GM11168 (cell line): ENCODE measurements around the gene ZNF385A.
"Not testable (repeated sequence)": the region's sequence is repeated elsewhere in the genome, so short reads cannot be mapped to it uniquely, and the experiment has no call there.

Experiments
- in situ Hi-C: fragments of 300-500 bp; cut with MboI; formaldehyde crosslinking; loops from one replicate; pipeline ENCODE4 v1.12.0; 2022; ENCODE audit warnings: low sequenced_read_pairs; ENCODE audit not compliant: unreplicated experiment

ZNF385A gene

DNA sequence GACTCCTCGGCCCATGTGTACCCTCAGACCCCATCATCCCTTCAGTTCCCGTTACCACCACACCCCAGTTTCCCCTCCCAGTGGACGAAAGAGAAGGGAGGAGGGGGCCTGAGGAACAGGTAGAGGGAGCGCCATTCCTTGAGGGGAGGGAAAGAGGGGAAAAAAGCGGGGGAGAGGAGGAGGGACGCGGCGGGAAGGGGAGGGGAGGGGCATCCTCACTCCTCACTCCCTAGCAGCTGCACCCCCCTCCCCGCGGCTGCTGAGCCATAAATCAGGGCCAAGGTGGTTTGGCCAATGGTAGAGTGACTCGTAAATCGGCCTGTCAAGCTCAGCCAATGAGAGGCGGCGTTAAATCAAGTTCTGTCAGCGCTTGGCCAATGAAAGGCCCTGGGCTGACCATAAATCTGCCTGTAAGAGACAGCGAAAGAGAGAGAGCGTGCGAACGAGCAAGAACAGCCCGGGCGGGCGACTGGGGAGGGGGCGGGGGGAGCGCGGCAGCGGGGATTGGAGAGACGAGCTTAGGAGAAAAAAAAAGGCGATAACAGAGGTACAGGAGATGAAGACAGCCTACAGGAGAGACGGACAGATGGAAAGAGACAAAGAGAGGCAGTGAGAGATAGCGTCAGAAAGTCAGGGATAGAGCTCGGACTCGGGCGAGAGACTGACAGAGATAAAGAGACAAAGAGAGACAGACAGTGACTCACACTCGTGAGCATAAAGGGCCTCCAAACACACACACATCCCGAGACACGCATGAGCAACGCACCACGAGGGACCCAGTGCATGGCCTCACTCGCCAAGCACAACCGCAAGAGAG lies 25.4 kb downstream of the ZNF385A start:
- in situ Hi-C loops, result no loop called here

DNA sequence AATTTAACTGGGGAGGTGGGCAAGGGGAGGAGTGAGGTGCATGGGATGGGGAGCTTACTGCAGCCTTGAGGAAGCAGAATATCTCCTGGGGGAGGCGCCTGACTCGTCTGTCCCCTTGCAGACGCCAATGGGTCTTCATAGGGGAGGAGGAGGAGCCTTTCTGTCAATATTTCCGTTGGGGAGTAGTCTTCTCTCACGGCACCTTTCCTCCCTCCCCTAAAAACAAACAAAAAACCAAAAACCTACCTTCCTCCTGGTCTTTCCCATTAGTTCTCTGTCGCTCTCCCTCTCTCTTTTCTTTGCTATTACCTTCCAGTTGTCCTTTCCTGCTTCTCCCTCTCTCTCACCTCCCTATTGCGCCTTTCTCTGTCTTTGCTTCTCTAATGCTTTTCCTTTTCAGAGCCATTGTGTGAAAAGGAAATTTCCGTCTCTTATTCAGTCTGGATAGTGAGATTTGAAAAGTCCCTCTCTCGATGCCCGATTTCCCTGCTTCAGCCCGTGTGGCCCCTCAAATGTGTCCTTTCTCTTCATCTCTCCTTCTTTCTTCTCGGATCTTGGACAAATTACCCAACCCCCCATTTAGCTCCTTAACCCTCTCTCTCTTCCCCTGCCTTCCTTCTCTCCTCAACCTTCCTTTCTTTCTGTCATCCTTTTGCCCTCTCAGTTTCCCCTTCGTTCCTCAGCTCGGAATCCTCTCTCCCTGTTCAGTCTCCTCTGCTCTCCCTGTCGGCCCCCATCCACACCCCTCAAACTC lies 26.2 kb downstream of the ZNF385A start:
- in situ Hi-C loops, result no loop called here

DNA sequence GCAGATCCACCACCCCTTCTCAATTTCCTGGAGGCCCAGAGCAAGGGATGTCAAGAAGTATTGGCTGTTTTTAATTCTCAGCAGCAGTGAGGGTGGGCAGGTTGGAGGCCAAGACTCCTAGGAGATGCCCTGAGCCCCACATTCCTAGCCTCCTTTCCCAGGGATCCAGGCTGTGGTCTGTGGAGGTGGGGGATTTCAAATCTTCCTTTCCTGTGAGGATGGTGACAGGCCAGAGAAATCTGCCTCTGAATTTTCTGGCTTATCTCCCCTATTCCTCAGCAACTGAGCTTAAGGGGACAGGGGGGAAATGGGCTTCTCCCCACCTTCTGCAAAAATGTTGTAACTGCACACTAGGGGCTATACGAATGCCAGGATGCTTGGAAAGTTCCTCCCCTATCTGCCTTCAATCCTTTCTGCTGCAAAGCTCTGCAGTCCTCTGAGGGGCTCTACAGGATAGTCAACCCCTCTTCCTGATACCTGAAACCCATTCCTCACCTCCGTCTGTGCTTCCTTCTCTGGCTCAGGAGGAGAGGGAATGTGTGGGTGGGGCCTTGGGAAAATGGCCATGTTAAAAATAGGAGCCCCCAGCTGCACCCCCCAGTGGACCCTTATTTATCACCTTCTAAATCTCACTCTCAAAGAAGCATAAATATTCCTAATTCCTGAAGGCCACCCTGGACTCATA lies 26.9 kb downstream of the ZNF385A start:
- in situ Hi-C loops, result no loop called here

DNA sequence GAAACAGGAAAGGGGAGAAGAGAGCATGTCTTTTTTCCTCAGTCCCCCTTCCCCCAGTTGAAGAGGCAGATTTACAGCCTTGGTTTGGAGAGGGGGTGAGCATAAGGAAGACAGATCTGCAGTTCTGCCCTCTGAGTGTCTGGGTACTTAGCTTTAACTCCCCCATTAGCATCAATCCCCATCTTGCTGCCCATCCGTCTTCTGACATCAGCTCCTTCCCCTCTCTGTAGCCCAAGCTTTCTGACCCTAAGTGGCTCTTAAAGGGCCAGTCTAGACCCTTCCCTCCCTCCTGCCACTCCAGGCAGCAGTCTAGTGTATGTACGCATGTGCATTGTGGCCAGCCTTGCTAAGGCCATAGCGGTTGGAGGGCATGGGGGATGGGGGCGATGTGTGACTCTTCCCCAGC lies 27.6 kb downstream of the ZNF385A start:
- in situ Hi-C loops, result no loop called here

DNA sequence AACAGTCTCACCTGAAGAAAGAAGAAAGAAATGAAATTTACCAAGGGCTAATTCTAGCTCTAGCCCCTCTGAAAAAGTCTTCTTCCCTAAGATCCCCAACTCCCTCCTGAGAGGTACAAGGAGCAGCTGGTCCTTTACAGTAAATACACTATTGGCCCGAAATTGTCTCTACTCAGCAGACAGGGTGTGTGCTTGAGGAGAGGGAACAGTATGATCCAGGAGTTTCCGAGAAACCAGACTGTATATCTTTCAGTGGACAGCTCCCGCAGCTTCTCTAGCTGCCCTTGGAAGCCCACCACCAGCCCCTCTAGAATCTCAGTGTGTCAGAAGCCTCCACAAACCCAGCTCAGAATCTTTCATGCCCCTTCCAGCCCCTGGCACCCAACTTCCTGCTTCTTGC lies 28.3 kb downstream of the ZNF385A start:
- in situ Hi-C loops, result no loop called here

DNA sequence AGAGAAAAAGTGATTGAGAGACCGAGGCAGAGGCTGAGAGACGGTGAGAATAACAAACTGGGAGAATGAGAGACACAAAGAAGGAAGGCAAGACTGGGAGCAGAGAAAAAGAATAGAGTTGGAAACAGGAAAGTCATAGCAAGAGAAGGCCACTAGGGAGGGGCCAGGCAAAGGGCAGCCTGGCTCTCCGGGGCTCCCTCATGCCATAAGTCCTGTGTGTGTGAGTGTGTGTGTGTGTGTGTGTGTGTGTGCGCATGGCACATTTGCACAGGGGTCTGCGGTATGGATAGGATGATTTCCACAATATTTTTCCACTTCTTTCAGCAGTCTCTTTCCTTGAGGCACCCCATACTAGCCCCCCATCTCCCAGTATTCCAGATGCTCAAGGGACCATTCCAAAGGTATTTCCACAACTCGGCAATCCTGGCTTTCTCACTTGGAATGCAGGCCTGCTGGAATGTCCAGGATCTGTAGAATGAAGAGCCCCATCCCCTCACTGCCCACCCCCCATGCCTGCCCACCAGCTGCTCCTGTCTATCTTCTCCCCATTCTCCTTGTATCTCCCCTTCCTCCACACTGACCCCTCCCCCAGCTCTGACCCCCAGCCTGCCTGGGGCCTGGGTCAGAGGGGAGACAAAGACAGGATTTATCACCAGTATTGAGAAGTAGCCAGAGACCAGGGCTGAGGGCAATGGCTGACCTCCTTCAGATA lies 29.3 kb downstream of the ZNF385A start:
- in situ Hi-C loops, result no loop called here

DNA sequence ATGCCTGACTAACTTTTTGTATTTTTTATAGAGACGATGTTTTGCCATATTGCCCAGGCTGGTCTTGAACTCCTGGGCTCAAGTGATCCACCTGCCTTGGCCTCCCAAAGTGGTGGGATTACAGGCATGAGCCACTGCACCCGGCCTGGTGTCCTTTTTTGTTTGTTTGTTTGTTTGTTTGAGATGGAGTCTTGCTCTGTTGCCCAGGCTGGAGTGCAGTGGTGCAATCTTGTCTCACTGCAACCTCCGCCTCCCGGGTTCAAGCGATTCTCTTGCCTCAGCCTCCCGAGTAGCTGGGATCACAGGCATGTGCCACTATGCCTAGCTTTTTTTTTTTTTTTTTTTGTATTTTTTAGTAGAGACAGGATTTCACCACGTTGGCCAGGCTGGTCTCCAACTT lies 30.3 kb downstream of the ZNF385A start:
- in situ Hi-C loops, result not testable (repeated sequence)

DNA sequence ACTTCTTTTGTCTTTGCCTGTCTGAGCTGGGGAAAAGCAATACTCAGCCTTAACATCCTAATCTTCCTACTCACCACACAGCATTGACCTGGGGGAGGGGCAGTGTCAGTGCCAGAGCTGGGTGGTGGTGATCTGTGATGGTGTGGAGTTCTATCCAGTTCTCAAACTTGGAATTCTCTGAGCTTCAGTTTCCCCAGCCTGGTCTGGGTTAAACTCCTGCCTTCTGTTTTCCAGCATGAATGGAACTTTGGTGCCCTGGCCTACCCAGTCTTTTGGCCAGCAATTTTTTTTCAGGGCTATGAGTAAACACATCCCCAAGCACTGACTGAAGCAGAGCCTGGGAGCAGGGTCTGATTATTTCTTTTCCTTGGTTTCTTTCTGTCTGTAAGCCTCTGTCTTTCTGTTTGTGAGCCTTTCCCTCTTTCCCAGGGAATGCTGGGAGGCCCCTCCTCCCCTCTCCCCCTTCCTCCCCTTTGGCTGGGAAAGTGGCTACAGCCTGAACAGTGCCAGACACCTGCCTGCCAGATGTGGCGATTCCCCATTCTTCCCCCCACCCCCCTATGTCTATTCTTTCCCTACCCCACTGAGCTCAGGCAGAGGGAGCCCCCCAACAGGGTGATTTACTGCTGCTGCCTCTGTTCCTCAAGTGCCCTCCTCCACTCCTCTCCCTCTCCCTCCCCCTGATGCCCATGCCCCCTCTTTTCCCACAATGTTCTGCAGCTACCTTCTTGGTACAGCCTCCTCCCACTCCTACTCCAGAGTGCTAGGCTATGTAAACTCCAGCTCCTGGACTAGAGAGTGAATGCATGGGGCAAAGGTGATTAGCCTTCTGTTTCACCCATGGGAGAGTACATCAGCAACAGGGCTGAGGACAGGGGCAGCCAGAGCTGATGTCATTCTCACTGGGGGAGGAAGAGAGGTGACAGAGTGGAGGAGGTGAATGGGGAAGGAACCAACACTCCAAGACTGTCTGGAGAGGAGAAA lies 31.4 kb downstream of the ZNF385A start:
- in situ Hi-C loops, result no loop called here

DNA sequence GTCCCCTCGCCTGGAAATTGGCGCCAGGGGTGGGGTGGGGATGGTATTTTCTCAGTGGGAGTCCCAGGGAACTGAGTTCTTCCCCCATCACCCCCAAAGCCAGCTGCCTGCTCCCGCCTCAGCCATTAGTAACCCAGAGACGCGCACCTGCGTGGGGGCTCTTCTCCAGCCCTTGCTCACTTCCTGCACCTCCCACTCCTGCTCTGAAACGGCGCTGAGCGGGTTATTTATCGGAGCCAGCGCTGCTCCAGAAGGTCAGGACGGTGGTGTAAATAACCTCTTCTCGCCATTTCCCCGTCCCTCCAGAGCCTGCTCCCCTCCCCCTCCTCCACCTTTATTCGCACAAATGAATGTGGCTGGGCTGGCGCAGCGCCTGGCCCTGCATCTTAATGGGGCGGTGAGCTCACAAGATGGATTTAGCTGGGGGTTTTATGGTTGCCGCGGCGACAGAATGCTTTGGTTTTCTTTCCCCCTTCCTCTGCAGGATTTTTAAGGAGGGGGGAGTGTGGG lies 32.5 kb downstream of the ZNF385A start:
- in situ Hi-C loops, result no loop called here

DNA sequence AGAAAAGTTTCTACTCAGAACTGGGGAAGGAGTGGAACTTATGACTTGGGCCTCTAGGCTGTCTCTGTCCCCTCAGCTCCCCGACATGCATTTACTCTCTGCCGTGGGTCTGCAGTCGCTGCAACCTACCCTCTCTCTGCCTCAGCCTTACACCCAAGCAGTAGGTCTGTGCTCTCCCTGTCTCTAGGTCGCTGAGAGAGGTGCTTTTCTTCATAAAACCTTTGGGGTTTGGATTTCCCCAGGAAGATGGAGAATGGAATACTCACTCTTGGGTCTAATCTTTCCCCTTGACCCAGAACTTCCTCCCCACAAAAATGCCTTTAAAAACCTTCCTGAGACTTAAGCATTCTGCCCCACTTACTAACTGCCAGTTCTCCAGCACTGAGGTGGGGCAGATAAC lies 33.2 kb downstream of the ZNF385A start:
- in situ Hi-C loops, result no loop called here

DNA sequence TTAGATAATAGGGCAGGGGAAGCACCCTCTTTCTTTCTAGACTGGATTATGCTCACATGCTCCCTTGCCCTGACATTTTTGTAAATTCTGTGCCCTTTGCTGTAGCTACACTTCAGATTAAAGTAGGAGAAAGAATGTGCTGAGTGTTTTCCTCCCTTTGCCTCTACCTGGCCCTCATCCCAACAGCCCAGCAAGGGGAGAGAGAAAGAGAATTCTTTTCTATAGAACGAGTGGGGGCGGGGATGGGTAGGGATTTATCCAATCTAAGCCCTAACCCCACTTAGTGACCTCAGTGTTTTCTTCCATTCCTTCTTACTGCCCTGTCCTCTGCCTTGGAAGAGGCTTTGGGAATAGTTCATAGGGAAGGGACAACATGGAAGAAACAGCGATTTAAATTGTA lies 33.8 kb downstream of the ZNF385A start:
- in situ Hi-C loops, result no loop called here

DNA sequence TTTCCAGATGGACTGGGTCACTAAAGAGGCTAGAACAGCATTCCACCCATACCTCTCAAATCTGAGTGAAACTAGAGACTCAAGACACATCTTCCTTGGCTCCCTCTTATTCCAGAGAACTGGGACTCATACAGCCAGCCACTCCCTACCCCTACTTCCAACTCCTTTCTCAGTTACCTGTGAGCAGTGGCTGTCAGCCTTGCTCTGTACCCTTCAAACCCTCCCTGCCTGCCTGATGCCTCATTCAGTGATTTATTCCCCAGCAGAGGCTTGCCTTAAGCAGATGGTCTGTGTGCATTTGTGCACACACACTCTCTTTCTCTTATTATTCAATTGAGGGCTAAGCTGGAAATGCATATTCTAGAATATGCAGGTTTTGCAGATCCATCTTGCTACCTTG lies 34.9 kb downstream of the ZNF385A start:
- in situ Hi-C loops, result no loop called here

DNA sequence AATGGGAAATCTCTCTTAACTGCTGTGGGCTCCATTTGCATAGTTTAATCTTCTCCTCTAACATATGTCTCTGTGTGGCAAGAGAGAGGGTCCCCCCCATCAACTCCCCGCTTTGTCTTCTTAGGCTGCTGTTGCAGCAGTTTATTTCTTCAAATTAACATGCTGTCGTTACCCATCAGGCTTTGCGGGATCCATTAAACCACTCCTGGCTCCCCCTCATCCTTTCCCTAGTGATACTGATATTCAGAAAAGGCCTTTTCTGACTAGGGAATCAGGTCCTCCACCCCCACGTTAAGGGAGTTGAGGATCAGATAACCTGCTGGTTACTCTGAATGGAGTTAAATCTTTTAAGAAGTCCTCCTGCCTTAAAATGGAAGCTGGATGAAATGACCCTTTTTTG lies 35.5 kb downstream of the ZNF385A start:
- in situ Hi-C loops, result no loop called here

DNA sequence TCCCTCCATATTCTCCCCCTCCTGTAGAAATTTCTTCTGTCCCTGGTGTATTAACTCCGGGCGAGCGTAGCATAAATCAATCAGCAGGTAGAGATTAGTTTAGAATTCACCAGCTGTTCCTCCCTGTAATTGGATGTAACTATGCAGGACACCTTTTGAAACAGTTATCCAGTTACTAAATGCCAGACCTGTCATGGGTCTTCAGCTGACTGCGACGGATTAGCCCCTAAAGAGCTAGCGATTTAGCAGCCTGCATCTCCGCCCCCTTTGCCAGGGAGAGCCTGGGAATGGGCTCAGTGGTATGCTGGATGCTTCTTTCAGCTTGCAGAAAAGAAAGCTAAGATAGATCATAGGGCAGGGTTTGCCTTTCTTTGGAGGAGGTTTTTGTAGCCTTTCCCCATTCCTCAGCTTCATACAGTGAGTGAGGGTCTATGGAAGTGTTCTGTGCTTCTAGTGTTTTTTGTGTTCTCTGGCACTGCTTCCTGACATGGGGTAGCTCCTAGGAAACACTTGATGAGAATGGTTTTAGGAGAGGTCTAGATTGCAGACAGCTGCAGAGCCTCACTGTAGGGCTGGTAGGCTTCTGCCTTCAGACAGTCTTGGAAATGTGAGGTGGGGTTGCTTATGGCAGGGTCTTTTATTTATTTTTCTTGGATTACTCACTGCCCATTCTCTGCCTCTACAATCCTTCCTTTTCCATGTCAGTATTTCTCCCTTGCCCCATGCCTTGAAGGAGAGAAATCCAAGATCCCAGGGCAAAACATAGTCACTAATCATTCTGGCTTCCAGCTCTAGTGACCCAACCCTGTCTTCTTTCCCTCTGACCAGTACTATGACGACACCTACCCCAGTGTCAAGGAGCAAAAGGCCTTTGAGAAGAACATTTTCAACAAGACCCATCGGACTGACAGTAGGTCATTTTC lies 42.9 kb downstream of the ZNF385A start:
- in situ Hi-C loops, result no loop called here

DNA sequence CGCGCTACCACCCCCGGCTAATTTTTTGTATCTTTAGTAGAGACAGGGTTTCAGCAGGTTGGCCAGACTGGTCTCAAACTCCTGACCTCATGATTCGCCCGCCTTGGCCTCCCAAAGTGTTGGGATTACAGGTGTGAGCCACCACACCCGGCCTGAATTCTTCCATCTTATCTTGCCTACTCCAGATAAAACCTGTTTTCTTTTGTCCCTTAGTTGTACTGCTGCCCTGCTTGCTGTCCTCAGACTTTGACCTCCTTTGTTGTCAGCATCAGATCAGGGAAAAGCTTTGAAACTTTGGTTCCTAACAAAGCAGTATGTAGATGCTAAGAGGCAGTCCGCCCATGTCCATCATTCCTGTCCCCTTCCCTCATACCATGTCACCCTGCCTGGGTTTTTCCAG lies 43.7 kb downstream of the ZNF385A start:
- in situ Hi-C loops, result no loop called here

DNA sequence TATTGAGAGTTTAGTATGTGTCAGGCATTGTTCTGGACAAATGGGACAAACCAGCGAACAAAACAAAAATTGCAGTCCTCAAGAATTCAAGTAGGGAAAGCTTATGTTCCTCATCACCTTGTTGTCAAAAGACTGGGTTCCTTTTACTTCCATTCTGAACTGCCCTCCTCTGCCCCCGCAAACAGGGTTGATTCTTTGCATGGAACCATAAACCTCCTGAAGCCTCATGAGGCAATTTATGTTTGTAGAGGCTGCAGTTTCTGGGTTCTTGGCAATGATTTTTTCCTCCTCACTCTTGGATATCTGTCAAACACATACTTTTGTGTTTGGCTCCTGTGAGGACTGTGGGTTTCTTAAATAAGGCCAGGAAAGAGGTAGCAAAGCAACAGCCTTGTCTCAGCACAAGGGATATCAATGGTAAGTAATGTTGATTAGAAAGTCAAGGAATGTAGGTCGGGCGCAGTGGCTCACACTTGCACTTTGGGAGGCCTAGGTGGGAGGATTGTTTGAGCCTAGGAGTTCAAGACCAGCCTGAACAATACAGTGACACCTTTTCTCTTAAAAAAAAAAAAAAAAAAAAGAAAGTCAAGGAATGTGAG lies 45.7 kb downstream of the ZNF385A start:
- in situ Hi-C loops, result no loop called here

DNA sequence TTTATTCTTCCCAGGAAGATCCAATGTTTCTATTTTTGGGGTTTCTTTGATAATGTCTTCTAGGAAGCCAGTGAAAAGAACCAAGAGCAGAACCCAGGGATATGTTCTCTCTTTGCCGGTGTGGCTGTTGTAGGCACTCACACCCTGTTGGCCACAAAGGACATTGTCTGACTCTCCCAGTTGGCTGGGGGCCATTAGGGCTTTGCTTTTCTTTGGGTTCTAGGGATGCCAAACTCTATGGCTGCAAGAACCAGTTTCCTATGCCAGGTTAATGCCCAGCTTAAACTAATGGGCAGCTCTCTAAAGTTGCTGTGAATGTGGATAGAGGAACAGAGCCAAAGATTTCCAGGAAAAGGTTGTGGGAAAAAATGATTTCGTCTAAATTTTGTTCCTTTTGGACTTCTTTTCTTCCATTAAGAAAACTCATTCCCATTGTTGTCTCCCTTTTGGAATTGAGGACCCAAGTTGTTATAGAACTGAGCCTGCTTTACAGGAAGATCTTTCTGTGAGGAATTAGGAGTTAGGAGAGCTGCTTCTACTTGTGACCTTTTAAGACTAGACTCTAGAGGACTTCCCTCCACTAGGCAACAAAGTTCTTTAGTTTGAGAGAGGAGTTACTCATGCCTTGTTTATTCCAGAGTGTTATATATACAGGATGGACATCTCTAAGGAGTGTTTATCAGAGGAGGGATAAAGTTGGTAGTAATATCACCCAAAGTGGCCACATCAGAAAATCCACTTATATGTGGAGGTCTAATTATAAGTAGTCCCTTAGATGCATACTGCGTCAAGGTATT lies 46.5 kb downstream of the ZNF385A start:
- in situ Hi-C loops, result no loop called here
